HuH-7.5 (cell line): Measurements from ENCODE around the gene MINDY4B.
"Not testable (repeated sequence)": the region's sequence is repeated elsewhere in the genome, so short reads cannot be mapped to it uniquely, and the experiment has no call there.

ENCODE experiments used
- DNase-seq: peaks from one replicate; pipeline ENCODE4 v3.0.0; 2011; ENCODE audit warnings: low spot score

The MINDY4B gene

DNA sequence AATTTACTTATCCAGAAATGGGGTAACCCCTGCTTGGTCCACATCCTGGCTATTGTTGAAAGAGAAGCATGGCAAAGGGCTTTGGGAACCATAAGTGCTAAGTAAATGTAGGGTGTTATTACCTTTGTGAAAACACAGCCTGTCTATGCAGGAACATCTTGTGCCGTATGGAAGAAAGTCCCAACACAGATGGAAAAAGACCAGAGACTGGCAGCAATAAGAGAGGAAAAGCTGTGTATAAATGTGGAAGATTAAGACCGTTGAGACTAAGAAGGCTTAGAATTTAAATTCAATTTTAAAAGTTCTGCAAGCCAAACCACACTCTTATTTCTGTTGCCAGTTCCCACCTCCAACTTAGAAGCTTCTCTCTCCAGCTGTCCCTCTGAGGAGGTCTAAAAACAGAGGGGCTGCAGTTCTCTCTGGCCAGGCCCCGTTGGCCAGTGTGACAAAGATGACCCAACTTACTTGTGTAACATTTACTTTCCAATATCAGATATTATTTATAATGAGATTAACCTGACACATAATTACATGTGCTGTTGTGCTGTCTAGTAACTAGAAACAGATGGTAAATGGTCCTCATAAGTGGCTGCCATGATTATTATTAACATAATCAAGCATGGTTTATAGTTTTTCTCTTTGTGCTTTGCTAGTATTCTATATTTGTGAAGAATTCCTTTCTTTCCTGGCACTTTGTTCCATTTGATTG, 7.0 kb downstream of the MINDY4B start:
- DNase-seq: no peak

DNA sequence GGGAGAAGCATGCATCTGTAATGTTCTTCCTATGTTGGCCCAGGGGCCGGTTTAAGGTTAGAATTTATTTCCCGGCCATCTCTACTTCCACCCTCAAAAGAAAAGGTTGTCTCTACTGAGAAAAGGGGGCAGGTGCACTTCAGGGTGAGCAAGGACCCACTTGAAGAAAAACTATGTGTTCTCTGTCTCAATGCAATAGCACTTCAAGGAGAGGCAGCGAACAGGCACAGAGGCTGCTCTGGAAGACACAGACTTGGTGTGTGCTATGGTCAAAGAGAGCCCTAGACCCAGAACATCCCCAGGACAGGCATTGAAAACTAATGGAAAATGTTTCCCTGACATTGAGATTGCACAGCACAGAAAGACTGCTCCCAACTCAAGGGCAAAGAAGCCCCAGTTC, 7.6 kb downstream of the MINDY4B start:
- DNase-seq: no peak

DNA sequence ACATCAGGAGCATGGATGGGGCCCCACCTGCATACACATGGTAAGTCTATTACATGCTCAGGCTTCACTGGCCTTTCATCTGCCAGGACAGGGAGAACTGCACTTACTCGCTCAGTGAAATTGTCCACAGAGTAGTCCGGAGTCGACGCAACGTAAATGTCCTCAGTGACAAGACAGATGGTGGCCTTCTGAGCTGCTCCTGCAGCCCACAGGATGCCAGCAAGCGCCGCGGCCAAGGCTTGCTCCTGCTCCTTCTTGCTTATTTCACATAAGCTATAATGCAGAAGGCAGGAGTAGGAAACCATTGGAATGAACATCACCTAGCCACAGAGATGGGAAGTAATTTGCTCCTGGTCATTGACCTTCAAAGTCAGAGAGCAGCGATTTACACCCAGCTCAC, 14.4 kb downstream of the MINDY4B start:
- no peak for DNase-seq

DNA sequence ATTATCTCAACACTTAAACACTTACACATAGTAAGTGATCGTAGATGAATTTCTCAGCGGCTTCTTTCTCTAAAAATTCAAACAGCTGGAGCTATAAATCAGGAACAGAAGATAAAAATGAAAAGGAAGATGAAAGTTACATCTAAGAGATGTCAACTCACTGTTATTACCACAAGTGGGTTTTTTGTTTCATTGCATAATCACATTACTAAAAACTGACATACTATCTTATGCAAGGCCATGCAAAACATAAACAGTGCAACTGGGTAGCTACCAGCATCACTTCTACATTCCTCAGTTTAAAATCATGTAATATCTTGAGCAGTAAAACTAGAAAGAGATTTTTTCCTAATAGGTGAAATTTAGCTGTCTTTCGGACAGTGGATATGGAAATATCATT, 14.9 kb downstream of the MINDY4B start:
- no peak for DNase-seq

DNA sequence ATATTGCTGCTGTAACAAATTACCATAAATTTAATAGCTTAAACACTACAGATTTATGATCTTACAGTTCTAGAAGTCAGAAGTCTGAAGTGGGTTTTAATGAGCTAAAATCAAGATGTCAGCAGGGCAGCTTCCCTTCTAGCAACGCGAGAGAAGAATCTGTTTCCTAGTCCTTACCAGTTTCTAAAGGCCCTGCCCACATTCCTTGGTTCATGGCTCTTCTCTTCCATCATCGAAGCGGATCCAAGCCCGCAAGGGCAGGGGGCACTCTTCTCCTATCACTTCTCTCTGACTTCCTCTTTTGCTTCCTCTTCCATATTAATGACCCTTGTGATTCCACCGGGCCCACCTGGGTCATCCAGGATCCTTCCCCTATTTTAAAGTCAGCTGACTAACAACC, 16.1 kb downstream of the MINDY4B start:
- DNase-seq: no peak

DNA sequence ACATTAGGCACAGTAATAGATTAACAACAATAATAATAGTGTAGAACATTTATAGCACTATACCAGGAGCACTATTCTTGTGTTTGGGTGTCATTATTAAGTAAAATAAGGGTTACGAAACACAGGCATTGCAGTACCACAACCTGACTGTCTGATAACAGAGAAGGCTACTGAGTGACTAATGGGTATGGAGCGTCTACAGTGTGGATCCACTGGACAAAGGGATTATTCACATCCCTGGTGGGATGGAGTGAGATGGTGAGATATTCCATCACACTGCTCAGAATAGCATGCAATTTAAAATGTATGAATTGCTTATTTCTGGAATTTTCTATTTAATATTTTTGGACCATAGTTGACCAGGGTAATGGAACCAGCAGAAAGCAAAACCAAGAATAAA, 18.2 kb downstream of the MINDY4B start:
- no peak for DNase-seq

DNA sequence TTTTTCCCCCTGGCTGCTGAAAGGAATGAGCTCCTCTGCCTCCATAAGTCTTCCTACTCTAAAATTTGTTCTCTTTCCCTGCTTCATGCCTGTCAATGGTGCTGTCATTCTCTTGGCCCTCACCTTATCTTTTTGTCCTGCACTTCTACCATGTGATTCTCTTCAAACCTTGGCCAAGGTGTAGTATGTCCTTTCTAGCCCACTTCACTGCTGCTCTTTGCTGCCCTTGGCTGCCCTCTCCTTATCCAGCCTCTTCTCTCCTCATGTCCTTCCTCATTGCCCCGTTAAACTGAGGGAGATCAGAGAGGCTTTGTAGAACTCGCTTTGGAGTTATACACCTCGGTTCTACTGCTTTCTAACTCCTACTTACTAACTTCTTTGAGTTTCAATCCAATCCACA, 19.7 kb downstream of the MINDY4B start:
- no peak for DNase-seq

DNA sequence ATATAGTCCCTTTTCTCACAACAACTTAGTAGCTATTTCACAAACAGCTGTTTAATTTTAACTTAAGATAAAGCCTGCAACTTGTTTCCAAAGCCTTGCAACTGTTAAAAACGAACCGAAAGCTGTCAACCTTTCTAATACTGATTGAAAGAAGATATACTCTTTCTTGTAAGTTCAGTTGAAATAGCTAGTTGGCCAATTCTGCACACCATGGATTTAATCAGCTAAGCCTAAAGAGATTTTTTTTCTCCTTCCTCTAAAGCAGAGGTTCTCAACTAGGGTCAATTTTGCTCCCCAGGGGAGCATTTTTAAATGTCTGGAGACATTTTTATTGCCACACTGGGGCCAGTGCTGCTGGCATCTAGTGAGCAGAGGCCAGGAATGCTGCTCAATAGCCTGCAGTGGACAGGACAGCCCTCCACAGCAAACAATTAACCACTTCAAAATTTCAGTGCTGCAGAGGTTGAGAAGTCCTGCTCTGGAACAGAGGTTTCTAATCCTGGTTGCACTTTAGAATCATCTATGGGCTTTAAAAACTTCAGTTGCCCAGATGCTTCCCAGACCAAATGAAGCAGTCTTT, 26.2 kb downstream of the MINDY4B start:
- no peak for DNase-seq

DNA sequence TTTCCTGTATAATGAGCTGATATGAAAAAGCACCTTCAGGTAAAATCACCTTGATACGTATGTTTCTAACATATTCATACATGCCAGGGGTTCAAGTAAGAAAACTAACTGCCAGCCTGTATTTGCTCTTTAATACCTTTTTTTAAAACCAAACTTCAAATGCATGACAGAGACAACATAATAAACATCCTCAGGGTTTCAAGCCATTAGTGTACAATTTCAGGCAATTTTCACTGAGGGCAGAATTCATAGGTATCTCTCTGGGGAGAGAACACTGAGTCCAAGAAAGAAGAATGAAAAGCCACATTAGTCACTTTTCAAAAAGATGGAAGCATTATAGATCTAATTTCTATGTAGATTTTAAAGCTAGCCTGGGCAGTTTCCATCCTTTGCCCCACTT, 26.9 kb downstream of the MINDY4B start:
- DNase-seq: no peak

DNA sequence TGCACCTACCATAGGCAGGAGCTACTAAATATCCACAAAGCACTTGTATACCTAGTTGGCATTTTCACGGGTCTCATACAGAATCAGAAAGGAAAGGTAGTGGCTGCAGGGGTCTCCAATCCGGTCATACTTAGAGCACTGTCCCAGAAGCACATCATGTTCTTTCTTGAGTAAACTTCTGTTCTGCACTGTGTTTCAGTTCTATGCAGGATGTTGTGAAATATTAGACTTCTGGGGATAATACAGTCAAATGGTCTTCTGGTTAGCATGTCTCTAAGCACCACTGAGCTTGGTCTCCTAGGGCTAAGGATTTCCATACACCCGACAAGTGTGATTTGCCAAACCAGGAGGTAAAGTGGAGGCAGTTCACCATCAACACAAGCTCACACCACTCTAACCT, 27.9 kb downstream of the MINDY4B start:
- DNase-seq: no peak

DNA sequence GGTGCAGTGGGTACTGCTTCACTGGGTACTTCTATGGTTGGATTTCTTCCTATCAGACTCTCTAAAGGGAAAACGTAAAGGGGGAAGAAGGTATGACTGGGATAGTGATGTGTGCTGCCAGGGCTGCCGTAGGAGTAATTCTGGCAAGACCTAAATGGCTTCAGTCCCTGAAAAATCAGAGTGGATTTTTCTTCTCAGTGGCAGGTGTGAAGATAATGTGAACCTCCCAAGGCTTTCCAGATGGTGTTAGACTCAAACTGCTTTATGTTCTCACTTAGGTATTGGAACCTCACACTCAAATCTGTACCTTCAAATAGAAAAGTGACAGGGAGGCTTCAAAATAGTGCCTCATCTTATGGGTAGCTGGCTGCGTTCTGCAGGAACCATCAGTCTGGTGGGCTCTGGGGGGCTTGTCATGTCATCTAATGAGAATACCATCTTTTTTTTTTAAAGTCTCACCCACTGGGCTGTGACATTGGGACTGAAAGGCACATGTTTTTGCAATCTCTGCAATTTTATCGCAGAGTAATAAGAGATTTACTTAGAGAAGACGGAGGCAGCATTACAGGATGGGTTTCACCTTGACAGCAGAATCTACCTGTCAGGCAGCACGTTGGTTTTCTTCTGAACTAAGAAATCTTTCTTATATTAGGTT, 28.5 kb downstream of the MINDY4B start:
- no peak for DNase-seq

DNA sequence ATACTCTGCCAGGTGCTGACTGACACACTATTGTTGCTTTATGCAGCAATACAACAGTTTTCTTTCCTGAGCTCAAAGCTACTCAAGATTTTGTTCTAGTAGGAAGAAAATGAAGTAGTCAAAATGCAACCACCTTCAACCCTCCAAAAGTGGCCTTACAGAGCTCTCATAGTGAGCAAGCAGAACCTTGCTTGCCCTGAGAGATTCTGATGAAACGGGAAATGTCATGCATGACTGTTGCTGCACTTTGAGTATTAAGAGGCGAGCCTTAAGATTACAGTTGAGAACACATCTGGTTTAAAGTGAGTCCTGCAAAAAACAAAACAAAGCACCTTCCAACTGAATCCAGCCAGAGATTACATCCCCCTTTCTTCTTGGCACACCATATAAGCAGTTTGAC, 29.7 kb downstream of the MINDY4B start:
- no peak for DNase-seq

DNA sequence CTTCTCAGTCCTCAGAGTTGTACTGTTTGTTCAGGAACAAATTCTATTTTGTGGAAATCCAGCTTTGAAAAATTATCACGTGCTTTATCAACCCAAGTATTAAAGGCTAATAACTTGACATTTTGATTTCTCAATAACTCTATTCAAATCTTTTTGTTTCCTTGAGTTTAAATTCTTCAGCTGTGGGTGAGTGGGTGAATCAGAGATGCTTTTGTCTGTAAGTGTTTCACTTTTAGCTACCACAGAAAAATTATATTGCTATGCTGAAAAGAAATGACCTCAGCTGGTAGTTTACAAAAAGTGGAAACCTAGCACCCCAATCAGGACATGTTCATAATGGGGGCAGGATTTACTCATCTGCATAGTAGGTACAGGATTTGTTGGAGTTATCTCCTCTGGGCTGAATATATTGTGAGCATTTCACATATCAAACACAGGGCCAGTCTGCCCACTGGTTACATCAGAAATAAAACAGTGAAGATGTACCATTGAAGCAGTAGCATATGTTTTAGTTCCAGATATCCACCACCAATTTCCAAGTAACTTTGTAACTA, 30.5 kb downstream of the MINDY4B start:
- DNase-seq: no peak

DNA sequence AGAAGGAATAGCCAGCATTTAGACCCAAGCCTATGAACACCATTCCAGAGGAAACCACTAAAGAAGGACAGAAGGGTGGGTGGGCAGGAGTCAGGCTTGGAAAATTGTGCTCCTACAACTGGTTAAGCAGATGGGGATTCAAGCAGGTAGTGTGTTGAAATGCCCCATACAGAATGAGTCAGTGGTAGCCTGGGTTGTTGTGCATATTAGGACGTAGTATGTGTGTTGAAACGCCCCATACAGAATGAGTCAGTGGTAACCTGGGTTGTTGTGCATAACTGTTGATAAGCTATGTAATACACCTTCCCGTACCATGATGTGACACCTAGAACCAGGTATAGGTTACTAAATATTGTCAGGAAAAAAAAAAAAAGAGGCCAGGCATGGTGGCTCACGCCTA, 34.0 kb downstream of the MINDY4B start:
- no peak for DNase-seq

DNA sequence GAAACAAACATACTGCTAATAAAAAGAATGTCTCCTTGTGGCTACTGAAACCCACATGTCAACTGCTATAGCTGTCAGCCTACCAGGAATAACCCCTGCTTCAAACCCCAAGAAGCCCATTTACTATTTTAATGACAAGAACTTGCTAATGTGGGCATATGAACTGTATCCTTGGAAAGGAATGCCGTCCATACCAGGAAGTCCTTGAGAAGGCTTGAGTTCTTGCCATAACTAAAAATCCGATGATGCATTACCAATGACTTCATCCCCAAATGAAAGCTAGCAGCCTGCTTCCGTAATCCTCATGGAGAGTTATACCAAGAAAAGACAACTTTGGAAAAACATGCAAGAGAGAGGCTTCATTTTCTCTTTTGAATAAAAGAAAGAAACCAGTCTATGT, 34.8 kb downstream of the MINDY4B start:
- DNase-seq: no peak

DNA sequence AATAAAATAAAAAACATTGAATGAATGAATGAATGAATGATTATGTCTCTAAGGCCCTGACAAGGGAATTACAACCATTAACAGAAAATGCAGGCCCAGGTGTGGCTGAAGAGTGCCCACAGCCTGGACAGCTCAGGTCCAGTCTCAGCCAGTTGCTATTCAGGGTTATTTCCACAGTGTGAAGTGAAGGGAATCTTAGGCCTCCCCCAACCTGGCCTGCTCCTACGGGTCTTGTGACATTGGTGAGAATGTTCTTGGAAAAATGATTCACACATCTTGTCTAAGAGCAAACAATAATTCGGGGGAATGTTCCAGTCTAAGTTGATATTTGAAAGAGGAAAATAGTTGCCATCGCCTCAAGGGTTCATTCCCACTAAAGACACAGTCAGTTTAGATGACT, 37.0 kb downstream of the MINDY4B start:
- no peak for DNase-seq

DNA sequence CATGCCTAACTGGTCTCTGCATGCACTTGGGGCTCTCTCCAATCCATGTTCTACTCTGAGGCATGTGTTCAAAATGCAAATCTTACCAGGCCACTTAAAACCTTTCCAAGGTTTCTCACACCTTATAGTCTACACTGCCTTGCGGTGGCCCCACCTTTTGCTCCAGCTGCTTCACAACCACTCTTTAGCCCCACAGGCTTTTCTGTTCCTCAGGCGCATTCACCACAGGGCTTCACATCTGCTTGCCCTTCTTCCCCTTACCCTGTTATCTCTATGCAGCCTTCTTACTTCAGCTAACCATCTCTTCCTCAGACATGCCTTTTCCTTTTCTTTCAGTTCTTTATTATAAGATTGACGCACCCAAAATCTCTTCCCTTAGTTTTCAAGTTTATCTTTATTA, 37.8 kb downstream of the MINDY4B start:
- DNase-seq: no peak

DNA sequence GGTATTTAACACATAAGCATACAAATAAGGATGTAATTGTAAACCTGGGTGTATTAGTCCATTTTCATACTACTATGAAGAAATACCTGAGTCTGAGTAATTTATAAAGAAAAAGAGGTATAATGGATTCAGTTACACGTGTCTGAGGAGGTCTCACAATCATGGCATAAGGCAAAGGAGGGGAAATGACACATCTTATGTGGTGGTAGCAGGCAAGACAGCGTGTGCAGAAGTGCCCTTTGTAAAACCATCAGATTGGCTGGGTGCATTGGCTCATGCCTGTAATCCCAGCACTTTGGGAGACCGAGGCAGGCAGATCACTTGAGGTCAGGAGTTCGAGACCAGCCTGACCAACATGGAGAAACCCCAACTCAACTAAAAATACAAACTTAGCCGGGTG, 41.3 kb downstream of the MINDY4B start:
- not testable (repeated sequence) for DNase-seq

DNA sequence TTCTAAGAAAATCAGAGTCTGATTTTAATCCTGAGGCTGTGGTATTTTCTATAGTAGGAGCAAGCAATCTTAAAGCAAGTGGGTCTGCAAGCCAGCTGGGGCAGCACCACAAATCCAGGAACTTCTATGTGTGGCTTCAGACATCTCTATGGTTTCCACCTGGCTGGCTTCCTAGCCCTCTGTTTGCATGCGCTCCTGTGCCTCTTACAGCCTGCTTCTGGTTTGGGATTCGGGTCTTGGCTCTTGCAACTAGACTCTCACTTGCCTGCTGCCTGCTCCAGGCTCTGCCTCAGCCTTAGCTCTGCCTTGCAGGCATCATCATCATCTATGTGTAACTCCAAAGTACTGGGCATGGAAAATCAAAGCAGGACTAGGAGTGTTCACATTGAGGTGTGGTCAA, 43.4 kb downstream of the MINDY4B start:
- no peak for DNase-seq

DNA sequence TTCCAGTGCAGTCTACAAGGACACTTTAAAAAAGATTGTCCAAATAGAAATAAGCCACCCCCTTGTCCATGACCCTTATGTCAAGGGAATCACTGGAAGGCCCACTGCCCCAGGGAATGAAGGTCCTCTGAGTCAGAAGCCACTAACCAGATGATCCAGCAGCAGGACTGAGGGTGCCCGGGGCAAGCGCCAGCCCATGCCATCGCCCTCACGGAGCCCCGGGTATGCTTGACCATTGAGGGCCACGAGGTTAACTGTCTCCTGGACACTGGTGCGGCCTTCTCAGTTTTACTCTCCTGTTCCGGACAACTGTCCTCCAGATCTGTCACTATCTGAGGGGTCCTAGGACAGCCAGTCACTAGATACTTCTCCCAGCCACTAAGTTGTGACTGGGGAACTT, 47.3 kb downstream of the MINDY4B start:
- DNase-seq: not testable (repeated sequence)

DNA sequence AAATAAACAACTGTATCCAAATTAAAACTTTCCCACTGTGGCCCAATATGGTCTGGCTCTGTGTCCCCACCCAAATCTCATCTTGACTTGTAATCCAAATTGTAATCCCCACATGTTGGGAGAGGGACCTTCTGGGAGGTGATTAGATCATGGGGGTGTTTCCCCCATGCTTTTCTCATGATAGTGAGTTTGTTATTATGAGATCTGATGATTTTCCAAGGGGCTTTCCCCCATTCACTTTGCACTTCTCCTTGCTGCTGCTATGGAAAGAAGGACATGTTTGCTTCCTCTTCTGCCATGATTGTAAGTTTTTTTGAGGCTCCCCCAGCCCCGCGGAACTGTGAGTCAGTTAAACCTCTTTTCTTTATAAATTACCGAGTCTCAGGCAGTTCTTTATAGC, 55.0 kb downstream of the MINDY4B start:
- no peak for DNase-seq

DNA sequence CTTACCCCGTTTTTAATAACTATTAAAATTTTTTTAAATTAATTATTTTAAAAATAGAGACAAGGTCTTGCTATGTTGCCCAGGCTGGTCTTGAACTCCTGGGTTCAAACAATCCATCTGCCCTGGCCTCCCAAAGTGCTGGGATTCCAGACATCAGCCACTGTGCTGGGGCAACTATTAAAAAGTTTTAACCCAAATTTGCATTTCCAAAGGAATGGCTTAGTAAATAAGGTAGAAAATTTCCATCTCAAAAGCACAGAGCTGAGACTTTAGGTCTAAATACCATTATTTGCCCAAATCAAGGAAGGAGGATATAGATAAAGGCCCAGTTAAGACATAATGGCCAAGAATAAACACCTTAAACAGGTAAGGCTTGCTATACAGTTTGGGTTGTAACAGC, 56.4 kb downstream of the MINDY4B start:
- no peak for DNase-seq

DNA sequence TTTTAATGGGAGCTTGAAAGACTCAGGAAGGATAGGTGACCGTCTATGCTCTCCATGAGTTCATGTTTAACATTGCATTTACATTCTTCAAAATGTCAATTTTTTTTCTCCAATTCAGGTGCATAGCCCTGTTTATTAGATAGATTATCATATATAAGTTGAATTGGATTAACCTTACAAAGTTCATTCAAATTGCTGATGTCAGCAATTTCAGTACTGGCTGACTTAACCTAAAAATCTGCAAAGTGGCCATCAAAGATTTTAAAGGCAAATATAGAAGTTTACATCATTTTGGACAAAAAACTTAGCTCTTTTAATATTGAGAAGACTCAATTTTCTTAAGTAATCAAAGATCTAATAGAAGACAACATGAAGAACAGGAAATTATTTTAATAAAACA, 57.8 kb downstream of the MINDY4B start:
- DNase-seq: no peak

DNA sequence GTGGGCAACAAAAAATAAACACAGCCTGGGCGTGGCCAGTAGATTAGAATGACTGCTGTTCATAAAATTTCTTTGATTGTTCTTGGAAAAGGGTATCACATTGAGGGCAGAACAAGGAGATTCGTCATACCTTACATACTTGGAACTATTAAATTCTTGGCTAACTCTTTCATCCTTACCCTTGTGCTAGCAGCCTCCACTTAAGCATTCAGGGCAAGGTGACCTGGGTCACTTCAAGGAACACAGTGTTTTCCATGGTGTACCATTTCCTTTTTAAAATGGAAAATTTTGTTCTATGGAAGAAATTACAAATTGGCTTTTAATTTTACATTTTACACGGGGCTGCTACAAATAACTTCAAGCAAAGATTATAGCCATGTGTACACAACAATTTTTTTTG, 60.8 kb downstream of the MINDY4B start:
- DNase-seq: no peak
